ENCODE measurements around the gene HSD17B1.
"Not testable (repeated sequence)": the region's sequence is repeated elsewhere in the genome, so short reads cannot be mapped to it uniquely, and the experiment has no call there.

The HSD17B1 gene

GRCh38 chr17:42552736-42553135, at the start of gene HSD17B1:
Gene HSD17B1, plus strand, starts transcription at chr17:42552923. Its CDS starts 11 bp downstream, at chr17:42552934.
- not testable (repeated sequence) for DNase-seq

- DNase-seq, result no peak
Observed at GRCh38 chr17:42502926-42503325, 49.8 kb upstream of the HSD17B1 start.

GRCh38 chr17:42507671-42508070, 45.1 kb upstream of the HSD17B1 start:
- DNase-seq, result no peak

- no peak for DNase-seq
Observed at GRCh38 chr17:42508426-42509165, 44.1 kb upstream of the HSD17B1 start.

GRCh38 chr17:42509409-42509808, 43.3 kb upstream of the HSD17B1 start:
- DNase-seq, result no peak

- DNase-seq, result no peak
Observed at GRCh38 chr17:42509841-42510240, 42.9 kb upstream of the HSD17B1 start.

GRCh38 chr17:42512246-42512645, 40.5 kb upstream of the HSD17B1 start:
- no peak for DNase-seq

GRCh38 chr17:42512733-42513251, 39.9 kb upstream of the HSD17B1 start:
- no peak for DNase-seq

GRCh38 chr17:42513686-42514085, 39.0 kb upstream of the HSD17B1 start:
- DNase-seq, result no peak

- no peak for DNase-seq
Observed at GRCh38 chr17:42514279-42514678, 38.4 kb upstream of the HSD17B1 start.

- DNase-seq, result no peak
Observed at GRCh38 chr17:42514867-42515266, 37.9 kb upstream of the HSD17B1 start.

- DNase-seq, result peak; percentile 23 to 68
Observed at GRCh38 chr17:42517516-42517915, 35.2 kb upstream of the HSD17B1 start.

- no peak for DNase-seq
Observed at GRCh38 chr17:42518046-42518754, 34.5 kb upstream of the HSD17B1 start.

- no peak for DNase-seq
Observed at GRCh38 chr17:42518755-42519545, 33.8 kb upstream of the HSD17B1 start.

GRCh38 chr17:42519546-42520491, 32.9 kb upstream of the HSD17B1 start:
- DNase-seq, result no peak

GRCh38 chr17:42520540-42520951, 32.2 kb upstream of the HSD17B1 start:
- no peak for DNase-seq

GRCh38 chr17:42521036-42521435, 31.7 kb upstream of the HSD17B1 start:
- no peak for DNase-seq

- no peak for DNase-seq
Observed at GRCh38 chr17:42521666-42522262, 31.0 kb upstream of the HSD17B1 start.

- DNase-seq, result no peak
Observed at GRCh38 chr17:42522263-42522790, 30.4 kb upstream of the HSD17B1 start.

- no peak for DNase-seq
Observed at GRCh38 chr17:42522798-42523278, 29.9 kb upstream of the HSD17B1 start.

GRCh38 chr17:42525221-42525620, 27.5 kb upstream of the HSD17B1 start:
- no peak for DNase-seq
